GM12874 (cell line): Measurements from ENCODE around the gene KCP.

ENCODE experiments used
- CTCF ChIP-seq: IDR thresholded peaks from 2 replicates; pipeline ENCODE4 v1.5.1; 2011; ENCODE audit warnings: low read depth, mild to moderate bottlenecking, control low read depth, low read length, moderate library complexity; ENCODE audit not compliant: insufficient read depth

The KCP gene

GRCh38 chr7:128830231-128831177, 80.0 kb downstream of the KCP start, which contains the start of gene FLNC:
TSS of gene FLNC (plus strand) at chr7:128830406. CDS start at chr7:128830638, 232 bp downstream.
- TF ChIP-seq CTCF, result no peak

- no peak for TF ChIP-seq CTCF
These were observed 80.9 kb downstream of the KCP start for GRCh38 chr7:128829391-128830166.

GRCh38 chr7:128827971-128828711, 82.4 kb downstream of the KCP start:
- TF ChIP-seq CTCF, result no peak

- TF ChIP-seq CTCF, result no peak
These were observed 83.1 kb downstream of the KCP start for GRCh38 chr7:128827248-128827958.

GRCh38 chr7:128826916-128827247, 83.6 kb downstream of the KCP start:
- no peak for TF ChIP-seq CTCF
